WERI-Rb-1 (cell line): ENCODE results near the gene NUDCD3.

Source experiments
- DNase-seq: peaks from one replicate; pipeline ENCODE4 v3.0.0-alpha.2; 2020
- H3K27ac ChIP-seq: fragments of 250-450 bp; sonication (Bioruptor Pico); 2 replicates; pipeline ENCODE4 v1.5.1; 2020; ENCODE audit warnings: mild to moderate bottlenecking, moderate library complexity
- H3K27me3 ChIP-seq: fragments of 250-450 bp; sonication (Bioruptor Pico); 2 replicates; pipeline ENCODE4 v1.5.1; 2021; ENCODE audit warnings: mild to moderate bottlenecking, low read depth, moderate library complexity; ENCODE audit not compliant: insufficient read depth, severe bottlenecking
- H3K36me3 ChIP-seq: fragments of 250-450 bp; sonication (Bioruptor Pico); 2 replicates; pipeline ENCODE4 v1.5.1; 2020; ENCODE audit warnings: mild to moderate bottlenecking, moderate library complexity
- H3K4me3 ChIP-seq: 2 replicates; pipeline ENCODE4 v1.5.1; 2011; ENCODE audit warnings: low read depth, mild to moderate bottlenecking, control low read depth, low read length
- H3K9me3 ChIP-seq: fragments of 250-450 bp; sonication (Bioruptor Pico); 2 replicates; pipeline ENCODE4 v1.5.1; 2021; ENCODE audit warnings: mild to moderate bottlenecking, moderate library complexity; ENCODE audit not compliant: severe bottlenecking
- TF ChIP-seq, protein P1 (sequence below): IDR thresholded peaks from 2 replicates; pipeline ENCODE4 v1.5.1; 2011; ENCODE audit warnings: low read depth, mild to moderate bottlenecking, control low read depth, inconsistent platforms, low read length

NUDCD3 gene

DNA sequence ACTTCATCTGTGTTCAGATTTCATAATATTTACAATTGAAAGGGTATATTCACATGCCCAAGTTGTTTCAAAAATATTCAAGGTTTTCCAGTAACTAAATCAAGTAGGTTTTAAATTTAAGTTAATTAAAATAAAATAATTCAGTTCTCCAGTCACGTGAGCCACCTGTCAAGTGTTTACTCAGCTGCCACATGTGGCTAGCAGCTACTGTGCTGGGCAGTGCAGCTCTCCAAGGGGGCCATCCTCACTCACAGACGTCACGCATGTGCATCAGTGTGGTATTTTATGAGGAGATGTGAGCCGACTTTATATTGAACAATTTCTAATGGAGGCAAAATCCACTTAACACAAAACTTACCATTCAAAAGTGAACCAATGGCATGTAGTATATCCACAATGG is 95.4 kb downstream of the NUDCD3 start:
- Histone ChIP-seq H3K27ac (no peak overlapping the region), H3K4me3 (no peak overlapping the region), H3K9me3 (no peaks in the 10 kb centered on the region), H3K36me3 (peaks cover 15% of the 10 kb centered on the region), H3K27me3 (no peaks in the 10 kb centered on the region)
- TF ChIP-seq, protein P1, sequence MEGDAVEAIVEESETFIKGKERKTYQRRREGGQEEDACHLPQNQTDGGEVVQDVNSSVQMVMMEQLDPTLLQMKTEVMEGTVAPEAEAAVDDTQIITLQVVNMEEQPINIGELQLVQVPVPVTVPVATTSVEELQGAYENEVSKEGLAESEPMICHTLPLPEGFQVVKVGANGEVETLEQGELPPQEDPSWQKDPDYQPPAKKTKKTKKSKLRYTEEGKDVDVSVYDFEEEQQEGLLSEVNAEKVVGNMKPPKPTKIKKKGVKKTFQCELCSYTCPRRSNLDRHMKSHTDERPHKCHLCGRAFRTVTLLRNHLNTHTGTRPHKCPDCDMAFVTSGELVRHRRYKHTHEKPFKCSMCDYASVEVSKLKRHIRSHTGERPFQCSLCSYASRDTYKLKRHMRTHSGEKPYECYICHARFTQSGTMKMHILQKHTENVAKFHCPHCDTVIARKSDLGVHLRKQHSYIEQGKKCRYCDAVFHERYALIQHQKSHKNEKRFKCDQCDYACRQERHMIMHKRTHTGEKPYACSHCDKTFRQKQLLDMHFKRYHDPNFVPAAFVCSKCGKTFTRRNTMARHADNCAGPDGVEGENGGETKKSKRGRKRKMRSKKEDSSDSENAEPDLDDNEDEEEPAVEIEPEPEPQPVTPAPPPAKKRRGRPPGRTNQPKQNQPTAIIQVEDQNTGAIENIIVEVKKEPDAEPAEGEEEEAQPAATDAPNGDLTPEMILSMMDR, result no peak
- no peak for DNase-seq

DNA sequence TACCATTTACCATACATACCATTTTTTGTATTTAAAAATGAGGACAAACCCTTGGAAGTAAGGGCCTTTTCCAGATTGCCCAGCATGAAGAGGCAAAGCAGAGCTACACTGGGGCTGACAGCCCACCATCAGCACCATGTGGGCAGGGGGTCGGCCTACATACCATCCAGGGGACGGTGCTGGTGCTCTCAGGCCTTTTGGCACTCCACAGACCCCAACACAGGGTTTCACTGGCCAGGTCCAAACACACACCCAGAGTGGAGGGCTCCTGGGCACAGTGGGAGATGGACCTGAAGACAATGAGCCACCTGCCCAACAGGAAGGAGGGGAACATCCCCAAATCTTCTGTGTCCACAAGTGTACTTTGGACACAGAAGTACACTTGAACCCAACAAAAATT is 95.8 kb downstream of the NUDCD3 start:
- Histone ChIP-seq H3K27me3 (no peaks in the 10 kb centered on the region), H3K36me3 (peaks cover 15% of the 10 kb centered on the region), H3K9me3 (no peaks in the 10 kb centered on the region), H3K27ac (no peak overlapping the region), H3K4me3 (no peak overlapping the region)
- TF ChIP-seq, protein P1, result no peak
- DNase-seq, result no peak

DNA sequence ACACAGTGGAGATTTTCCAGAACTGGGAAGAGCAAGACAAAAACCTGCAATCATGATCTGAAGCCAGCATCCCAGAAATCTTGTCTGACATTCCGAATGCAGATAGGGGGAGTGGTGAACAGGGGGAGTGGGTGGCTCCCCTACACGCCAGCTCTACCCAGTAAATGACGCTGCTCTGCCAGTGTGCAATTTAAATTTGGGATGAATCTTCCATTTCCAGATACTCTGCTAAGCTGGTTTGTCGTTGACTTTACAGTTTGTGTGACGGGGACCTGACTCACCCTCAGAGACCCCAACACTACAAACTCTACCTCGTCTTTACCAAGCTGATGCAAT is 96.4 kb downstream of the NUDCD3 start:
- Histone ChIP-seq H3K4me3 (no peak overlapping the region), H3K27me3 (no peaks in the 10 kb centered on the region), H3K9me3 (no peaks in the 10 kb centered on the region), H3K36me3 (peaks cover 20% of the 10 kb centered on the region), H3K27ac (no peak overlapping the region)
- DNase-seq, result no peak
- TF ChIP-seq, protein P1, result no peak

DNA sequence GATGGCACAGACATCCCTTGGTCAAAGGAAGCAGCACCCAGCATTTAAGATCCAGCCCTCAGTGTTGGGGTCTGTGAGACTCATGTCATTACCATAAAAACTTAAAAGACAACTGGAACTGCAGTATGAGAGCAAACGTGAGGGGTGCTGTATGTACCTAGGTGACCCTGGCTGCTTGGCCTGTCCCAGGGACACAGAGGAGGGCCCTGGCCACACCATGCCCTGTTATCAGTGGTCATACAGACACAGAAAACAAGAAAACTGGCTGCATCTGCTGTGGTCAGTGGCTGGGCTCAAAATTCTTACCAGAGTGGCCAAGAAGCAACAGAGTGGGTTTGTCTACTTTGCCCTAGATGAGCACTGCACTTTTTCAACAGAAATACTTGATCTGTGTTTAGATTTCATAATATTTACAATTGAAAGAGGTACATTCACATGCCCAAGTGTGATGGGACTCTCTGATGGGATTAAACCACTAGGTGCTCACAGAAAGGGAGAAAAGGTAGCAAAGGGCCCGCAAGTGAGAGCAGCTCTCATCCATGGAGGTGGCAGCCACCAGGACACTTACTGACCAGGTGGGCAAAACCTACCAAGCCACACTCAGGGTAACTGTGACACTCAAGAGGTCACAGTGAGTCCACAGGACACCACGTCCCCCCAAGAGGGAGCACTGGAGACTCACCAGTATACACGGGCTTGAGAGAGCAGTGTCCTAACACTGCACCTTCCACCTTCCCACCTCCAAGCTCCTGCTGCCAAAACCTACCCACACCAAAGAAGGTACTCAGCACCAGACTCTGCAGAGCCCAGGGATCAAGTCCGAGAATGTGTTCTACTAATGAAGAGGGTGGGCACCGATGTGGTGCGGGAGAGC is 97.0 kb downstream of the NUDCD3 start:
- Histone ChIP-seq H3K9me3 (no peaks in the 10 kb centered on the region), H3K27ac (no peak overlapping the region), H3K27me3 (no peaks in the 10 kb centered on the region), H3K4me3 (no peak overlapping the region), H3K36me3 (peaks cover 26% of the 10 kb centered on the region)
- DNase-seq, result no peak
- TF ChIP-seq, protein P1, result no peak

DNA sequence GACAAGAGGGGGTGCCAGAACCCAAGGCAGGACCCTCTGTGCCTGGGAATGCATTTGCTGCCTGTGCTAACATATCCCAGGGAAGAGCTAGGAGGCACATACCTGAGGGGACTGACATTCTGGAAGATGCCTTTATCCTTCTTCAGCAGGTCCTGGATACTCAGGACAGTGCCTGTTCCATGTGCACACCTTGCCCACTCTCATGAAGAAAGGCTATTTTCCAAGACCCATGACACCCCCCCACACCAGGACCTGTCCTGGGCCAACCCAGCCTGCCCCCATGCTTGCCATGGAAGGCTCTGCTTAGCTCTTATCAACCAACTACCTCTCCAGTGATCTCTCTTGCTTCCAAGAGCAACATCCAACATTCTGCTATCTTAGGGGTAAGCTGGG is 97.8 kb downstream of the NUDCD3 start:
- no peak overlapping the region for H3K27ac ChIP-seq
- no peak overlapping the region for H3K4me3 ChIP-seq
- TF ChIP-seq, protein P1, result no peak
- H3K27me3 ChIP-seq, result no peaks in the 10 kb centered on the region
- H3K9me3 ChIP-seq, result no peaks in the 10 kb centered on the region
- DNase-seq, result no peak
- peaks cover 31% of the 10 kb centered on the region for H3K36me3 ChIP-seq
